K562 (cell line): ENCODE results near the gene AHCYL2. TPM values are rescaled to one million over a fixed set of nuclear protein-coding genes. Genes with fewer than 3 reads are reported as not detected.

ENCODE experiments used
- ATAC-seq: fragments of 200-7000 bp; cut with Tn5 transposase; 3 replicates; pipeline ENCODE4 v1.9.1; 2020; ENCODE audit warnings: moderate library complexity
- BruUV-seq: library from RNA; stranded (reverse); fragments of 400-500 nt; replicated peaks from 2 replicates; lab custom pipeline; 2021; lab: Mats Ljungman, UMichigan
- CTCF ChIA-PET: fragments of 300-600 bp; formaldehyde crosslinking; extraction: SDS; loops from one replicate; lab custom pipeline; 2021; ENCODE audit warnings: low intra/inter-chr PET ratio; lab: Yijun Ruan, JAX
- POLR2A ChIA-PET: fragments of 300-600, 350-650 bp; sonication (Branson Sonifier 250); formaldehyde crosslinking; extraction: SDS; loops from one replicate; lab custom pipeline; 2021; ENCODE audit warnings: antibody characterized with exemption, inconsistent platforms; lab: Yijun Ruan, JAX
- DNase-seq, 4 experiments: peaks; one replicate each; pipeline versions ENCODE4 v3.0.0 to v3.0.0-alpha.2; 2011 to 2018; ENCODE audit warnings: low spot score in 3 of 4, mixed read lengths in 3 of 4; ENCODE audit errors: extremely low read depth in 1 of 4
- FAIRE-seq: peaks from 2 replicates; lab custom pipeline; 2011; peaks lifted over from hg19 to GRCh38; lab: Jason Lieb, UNC
- H2AFZ ChIP-seq: 2 replicates; pipeline ENCODE4 v1.6.0; 2011; ENCODE audit warnings: low read depth, low read length, control low read depth, inconsistent platforms
- H3K27ac ChIP-seq: fragments of 200-600 bp; 3 replicates; pipeline ENCODE4 v1.8.0; 2011; ENCODE audit warnings: low read depth, mild to moderate bottlenecking, control low read depth, inconsistent platforms, low read length, moderate library complexity, mixed read lengths; ENCODE audit errors: extremely low read depth
- H3K27me3 ChIP-seq, 2 experiments: fragments of 300-600 bp in 1 of 2; 2 replicates in 1 of 2; 3 replicates in 1 of 2; pipeline versions ENCODE4 v1.6.0 to v1.8.0; 2011; ENCODE audit warnings: inconsistent platforms in 2 of 2, low read length in 2 of 2, mild to moderate bottlenecking in 1 of 2, mixed read lengths in 1 of 2, moderate library complexity in 1 of 2; ENCODE audit not compliant: control insufficient read depth in 2 of 2, insufficient read depth in 2 of 2
- H3K36me3 ChIP-seq: fragments of 300-600 bp; 3 replicates; pipeline ENCODE4 v1.8.0; 2011; ENCODE audit warnings: mild to moderate bottlenecking, low read length, inconsistent platforms; ENCODE audit not compliant: control insufficient read depth, insufficient read depth
- H3K4me1 ChIP-seq, 2 experiments: fragments of 200-600 bp in 1 of 2; replicated peaks in 1 of 2; 2 replicates in 1 of 2; 3 replicates in 1 of 2; pipeline versions ENCODE4 v1.5.1 to v1.8.0; 2011; ENCODE audit warnings: inconsistent platforms in 2 of 2, low read length in 2 of 2, mild to moderate bottlenecking in 1 of 2, mixed read lengths in 1 of 2, moderate library complexity in 1 of 2; ENCODE audit not compliant: control insufficient read depth in 2 of 2, insufficient read depth in 2 of 2
- H3K4me2 ChIP-seq: 2 replicates; pipeline ENCODE4 v1.6.1; 2011; ENCODE audit warnings: low read length, control low read depth, inconsistent platforms, mixed read lengths; ENCODE audit not compliant: insufficient read depth
- H3K4me3 ChIP-seq: fragments of 200-600 bp; sonication (generic), shearing (Covaris generic); 2 replicates; pipeline ENCODE4 v1.5.1; 2016; ENCODE audit warnings: control low read depth, inconsistent platforms
- H3K79me2 ChIP-seq: fragments of 200-600 bp; 3 replicates; pipeline ENCODE4 v1.8.0; 2011; ENCODE audit warnings: low read length, inconsistent platforms; ENCODE audit not compliant: control insufficient read depth, insufficient read depth
- H3K9ac ChIP-seq, 2 experiments: 2 replicates each; pipeline versions ENCODE4 v1.6.0 to v1.6.1; 2011; ENCODE audit warnings: low read depth in 2 of 2, low read length in 2 of 2, control low read depth in 1 of 2, inconsistent platforms in 1 of 2, mild to moderate bottlenecking in 1 of 2, mixed read lengths in 1 of 2; ENCODE audit not compliant: insufficient read depth in 1 of 2
- H3K9me1 ChIP-seq: one replicate; pipeline ENCODE4 v1.6.0; 2011; ENCODE audit warnings: inconsistent platforms, mild to moderate bottlenecking, low read length, moderate library complexity; ENCODE audit not compliant: control insufficient read depth, insufficient read depth
- H3K9me3 ChIP-seq: replicated peaks from 2 replicates; pipeline ENCODE4 v1.5.1; 2011; ENCODE audit warnings: low read depth, low read length, inconsistent platforms; ENCODE audit not compliant: control insufficient read depth, insufficient read depth
- H4K20me1 ChIP-seq: replicated peaks from 2 replicates; pipeline ENCODE4 v1.6.1; 2011; ENCODE audit warnings: low read length, inconsistent platforms, mixed read lengths; ENCODE audit not compliant: control insufficient read depth, insufficient read depth
- HDGF ChIP-seq: fragments of 450-650 bp; IDR thresholded peaks from 2 replicates; pipeline ENCODE4 v1.6.1; 2016
- HSF4 ChIP-seq: fragments of 250-450 bp; sonication (Bioruptor Pico); IDR thresholded peaks from 2 replicates; pipeline ENCODE4 v2.1.2; 2022; ENCODE audit warnings: mild to moderate bottlenecking, moderate library complexity, borderline replicate concordance
- RBBP5 ChIP-seq: fragments of 200-600 bp; sonication (generic); IDR thresholded peaks from 2 replicates; pipeline ENCODE4 v1.6.1; 2012; ENCODE audit warnings: borderline replicate concordance, mild to moderate bottlenecking, low read length, control low read depth, inconsistent platforms; ENCODE audit not compliant: insufficient read depth, poor library complexity, severe bottlenecking
- TOE1 ChIP-seq, 2 experiments: fragments of 450-650 bp in 1 of 2; sonication (generic) in 1 of 2; formaldehyde crosslinking in 1 of 2; IDR thresholded peaks; 2 replicates each; pipeline versions ENCODE4 v1.7.1 to v1.8.0; 2016 to 2022; ENCODE audit warnings: borderline replicate concordance in 2 of 2, mild to moderate bottlenecking in 2 of 2, antibody characterized with exemption in 1 of 2, inconsistent platforms in 1 of 2, low read depth in 1 of 2, missing genetic modification reagents in 1 of 2, moderate library complexity in 1 of 2
- ZNF121 ChIP-seq: sonication (generic); formaldehyde crosslinking; conservative IDR thresholded peaks from 2 replicates; pipeline ENCODE4 v1.8.0; 2022; ENCODE audit warnings: missing genetic modification reagents
- ZNF445 ChIP-seq: fragments of 250-450 bp; sonication (Bioruptor Pico); IDR thresholded peaks from 2 replicates; pipeline ENCODE4 v1.4.0; 2020; ENCODE audit warnings: low read depth, mild to moderate bottlenecking, moderate library complexity
- WGBS: fragments of 100-300 bp; shearing (Covaris generic); methylation state at CpG from one replicate; pipeline ENCODE4 v1.1.6; 2016; ENCODE audit warnings: low coverage, mixed read lengths; ENCODE audit not compliant: insufficient coverage; ENCODE audit errors: missing lambda C conversion rate; 5-methylcytosine and 5-hydroxymethylcytosine counted together
- in situ Hi-C: fragments of 300-500 bp; cut with MboI; formaldehyde crosslinking; loops from 4 replicates; pipeline ENCODE4 v1.15.0; 2018; ENCODE audit warnings: inconsistent platforms, mixed read lengths
- intact Hi-C: fragments of 100-400 bp; cut with micrococcal nuclease; formaldehyde crosslinking; loops from 2 replicates; pipeline ENCODE4 v1.14.2; 2022
- polyA plus RNA-seq, 8 experiments: library from polyadenylated mRNA; depleted of rRNA in 4 of 8; stranded (reverse) in 5 of 8; unstranded in 3 of 8; fragments of >200 nt; fragmentation: Nextera tagmentation in 2 of 8; fragmentation: Illumina TruSeq in 1 of 8; extraction: Ambion mirVana in 2 of 8; extraction: Trizol in 1 of 8; gene quantifications; 2 replicates each; pipeline versions ENCODE4 v1.2.1 to v1.2.3, GENCODE V29; 2011 to 2014; ENCODE audit warnings: inconsistent platforms in 1 of 8, missing spikeins in 1 of 8
- total RNA-seq, 7 experiments: library from RNA; depleted of rRNA in 6 of 7; stranded (reverse); fragments of >200 nt in 6 of 7; fragmentation: Illumina TruSeq in 2 of 7; extraction: Trizol in 2 of 7; gene quantifications; 2 replicates each; pipeline versions ENCODE4 v1.2.1 to v1.2.3, GENCODE V29; 2011 to 2021; ENCODE audit warnings: low replicate concordance in 1 of 7
- TF ChIP-seq, protein P1 (sequence below), 2 experiments: fragments of 200-800 bp in 1 of 2; sonication (Bioruptor generic) in 1 of 2; sonication (generic) in 1 of 2; formaldehyde crosslinking in 1 of 2; IDR thresholded peaks in 1 of 2; conservative IDR thresholded peaks in 1 of 2; 2 replicates each; pipeline versions ENCODE4 v1.5.0 to v1.6.1; 2016 to 2020; ENCODE audit warnings: missing compliant biosample characterization in 1 of 2, missing genetic modification characterization in 1 of 2, missing genetic modification reagents in 1 of 2
- TF ChIP-seq, protein P2 (sequence below): fragments of 450-650 bp; IDR thresholded peaks from 2 replicates; pipeline ENCODE4 v1.6.1; 2018; ENCODE audit not compliant: partially characterized antibody
- TF ChIP-seq, protein P3 (sequence below), 3 experiments: fragments of 200-800 bp in 1 of 3; sonication (Bioruptor generic) in 1 of 3; sonication (generic) in 1 of 3; formaldehyde crosslinking in 1 of 3; IDR thresholded peaks; 2 replicates each; pipeline versions ENCODE4 v1.6.1 to v1.8.0; 2016 to 2022; ENCODE audit warnings: mild to moderate bottlenecking in 2 of 3, missing compliant biosample characterization in 2 of 3, missing genetic modification characterization in 2 of 3, missing genetic modification reagents in 1 of 3

Gene AHCYL2
- total and polyA plus RNA-seq, 9 of the 15 experiments (the other 6 are each of a cell fraction or from before 2014, with no cell fraction given): 0.93 to 10.5 (median 5.2) TPM

DNA sequence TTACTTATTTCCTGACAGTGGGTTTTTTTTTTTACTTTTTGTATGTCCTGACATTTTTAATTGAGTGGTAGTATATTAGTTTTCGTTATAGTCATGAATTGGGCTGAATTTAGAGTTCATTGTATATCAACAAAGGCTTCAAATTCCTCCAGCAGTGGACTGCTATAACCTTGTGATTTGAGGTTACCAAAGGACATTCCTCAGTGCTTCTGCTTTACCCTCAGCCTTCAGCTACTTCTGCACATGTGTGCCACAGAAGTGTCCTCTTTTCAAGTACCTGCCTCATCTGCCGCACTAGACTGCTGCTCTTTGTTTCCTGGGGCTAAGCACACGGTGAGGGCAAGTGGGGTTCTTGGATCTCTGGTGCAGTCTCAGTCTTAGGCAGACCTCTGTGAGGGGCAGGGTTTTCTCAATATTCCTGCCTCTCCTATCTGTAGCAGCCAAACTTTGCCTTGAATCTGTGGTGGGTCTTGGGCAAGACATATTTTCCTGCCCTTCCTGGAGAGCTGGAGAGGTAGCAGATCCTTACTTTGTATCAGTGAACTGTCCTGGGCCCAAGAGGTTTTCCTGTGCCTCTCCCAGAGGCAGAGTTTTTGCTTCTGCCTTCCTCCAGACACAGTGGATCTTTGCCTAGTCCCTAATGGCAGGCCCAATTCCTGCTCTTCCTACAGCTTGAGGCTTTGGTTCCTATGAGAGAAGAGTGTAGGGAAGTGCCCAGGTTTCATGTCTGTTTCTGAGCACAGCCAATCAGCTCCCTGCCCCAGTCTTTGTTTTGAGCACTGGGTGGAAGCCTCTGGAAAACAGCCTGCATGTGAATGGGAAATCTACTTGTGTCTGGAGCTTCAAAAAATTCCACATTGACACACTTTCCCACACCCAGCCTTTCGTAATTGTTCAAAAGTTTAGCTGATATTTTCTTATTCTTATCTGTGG is 170.4 kb downstream of the AHCYL2 start:
- in situ Hi-C loops (no loop called here), intact Hi-C loops (no loop called here)
- Histone ChIP-seq H3K9me1 (no peaks in the 10 kb centered on the region), H3K27ac (no peak overlapping the region), H4K20me1 (no peaks in the 10 kb centered on the region), H3K4me1 (peaks cover 0 to 5% of the 10 kb centered on the region in 2 experiments; a peak in 3 of 5 replicates), H3K4me3 (no peak overlapping the region), H3K27me3 (no peaks in the 10 kb centered on the region), H2AFZ (peak overlapping the region; percentile 72), H3K79me2 (no peaks in the 10 kb centered on the region), H3K36me3 (no peaks in the 10 kb centered on the region; the same call in 2 of the 3 replicates), H3K9ac (peak overlapping the region in 1 of 2 experiments; percentile 71; a peak in 1 of 4 replicates), H3K4me2 (no peak overlapping the region), H3K9me3 (no peaks in the 10 kb centered on the region)
- no TSS peak for BruUV-seq
- CTCF ChIA-PET: no interaction called here
- 35% methylated on average over 4 of the region's 4 CpGs for WGBS
- POLR2A ChIA-PET: interaction anchor here (0.7 to 1.3 kb wide), 5 partner anchors 15 to 57 kb away, joined by 3 to 4 read pairs (median 3); no protein-coding TSS in a partner anchor
- DNase-seq (no peak), FAIRE-seq (no peak), ATAC-seq (peak; percentile 65)
- 0 out of 2 replicates have a peak, but pooled peaks have one; percentile 3 for TF ChIP-seq ZNF121
- no peak for TF ChIP-seq TOE1 (IDR thresholded peaks at IDR 0.05; ENCODE audit: borderline replicate concordance)
- TF ChIP-seq TOE1 (CRISPR knock-in tag; IDR thresholded peaks at IDR 0.05; ENCODE audit: borderline replicate concordance, low read depth): no peak
- no peak for TF ChIP-seq RBBP5
- TF ChIP-seq, protein P1, sequence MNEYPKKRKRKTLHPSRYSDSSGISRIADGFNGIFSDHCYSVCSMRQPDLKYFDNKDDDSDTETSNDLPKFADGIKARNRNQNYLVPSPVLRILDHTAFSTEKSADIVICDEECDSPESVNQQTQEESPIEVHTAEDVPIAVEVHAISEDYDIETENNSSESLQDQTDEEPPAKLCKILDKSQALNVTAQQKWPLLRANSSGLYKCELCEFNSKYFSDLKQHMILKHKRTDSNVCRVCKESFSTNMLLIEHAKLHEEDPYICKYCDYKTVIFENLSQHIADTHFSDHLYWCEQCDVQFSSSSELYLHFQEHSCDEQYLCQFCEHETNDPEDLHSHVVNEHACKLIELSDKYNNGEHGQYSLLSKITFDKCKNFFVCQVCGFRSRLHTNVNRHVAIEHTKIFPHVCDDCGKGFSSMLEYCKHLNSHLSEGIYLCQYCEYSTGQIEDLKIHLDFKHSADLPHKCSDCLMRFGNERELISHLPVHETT (CRISPR knock-in tag; conservative IDR thresholded peaks at IDR 0.05 in 1 of 2, IDR thresholded peaks at IDR 0.05 in 1 of 2): 0 out of 4 replicates have a peak, but pooled peaks of 1 of the 2 experiments have one; percentile 28
- TF ChIP-seq ZNF445: no peak
- 0 out of 2 replicates have a peak, but pooled peaks have one; percentile 40 for TF ChIP-seq HDGF
- TF ChIP-seq, protein P2, sequence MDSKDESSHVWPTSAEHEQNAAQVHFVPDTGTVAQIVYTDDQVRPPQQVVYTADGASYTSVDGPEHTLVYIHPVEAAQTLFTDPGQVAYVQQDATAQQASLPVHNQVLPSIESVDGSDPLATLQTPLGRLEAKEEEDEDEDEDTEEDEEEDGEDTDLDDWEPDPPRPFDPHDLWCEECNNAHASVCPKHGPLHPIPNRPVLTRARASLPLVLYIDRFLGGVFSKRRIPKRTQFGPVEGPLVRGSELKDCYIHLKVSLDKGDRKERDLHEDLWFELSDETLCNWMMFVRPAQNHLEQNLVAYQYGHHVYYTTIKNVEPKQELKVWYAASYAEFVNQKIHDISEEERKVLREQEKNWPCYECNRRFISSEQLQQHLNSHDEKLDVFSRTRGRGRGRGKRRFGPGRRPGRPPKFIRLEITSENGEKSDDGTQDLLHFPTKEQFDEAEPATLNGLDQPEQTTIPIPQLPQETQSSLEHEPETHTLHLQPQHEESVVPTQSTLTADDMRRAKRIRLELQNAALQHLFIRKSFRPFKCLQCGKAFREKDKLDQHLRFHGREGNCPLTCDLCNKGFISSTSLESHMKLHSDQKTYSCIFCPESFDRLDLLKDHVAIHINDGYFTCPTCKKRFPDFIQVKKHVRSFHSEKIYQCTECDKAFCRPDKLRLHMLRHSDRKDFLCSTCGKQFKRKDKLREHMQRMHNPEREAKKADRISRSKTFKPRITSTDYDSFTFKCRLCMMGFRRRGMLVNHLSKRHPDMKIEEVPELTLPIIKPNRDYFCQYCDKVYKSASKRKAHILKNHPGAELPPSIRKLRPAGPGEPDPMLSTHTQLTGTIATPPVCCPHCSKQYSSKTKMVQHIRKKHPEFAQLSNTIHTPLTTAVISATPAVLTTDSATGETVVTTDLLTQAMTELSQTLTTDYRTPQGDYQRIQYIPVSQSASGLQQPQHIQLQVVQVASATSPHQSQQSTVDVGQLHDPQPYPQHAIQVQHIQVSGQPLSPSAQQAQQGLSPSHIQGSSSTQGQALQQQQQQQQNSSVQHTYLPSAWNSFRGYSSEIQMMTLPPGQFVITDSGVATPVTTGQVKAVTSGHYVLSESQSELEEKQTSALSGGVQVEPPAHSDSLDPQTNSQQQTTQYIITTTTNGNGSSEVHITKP: peak; percentile 36
- TF ChIP-seq, protein P3, sequence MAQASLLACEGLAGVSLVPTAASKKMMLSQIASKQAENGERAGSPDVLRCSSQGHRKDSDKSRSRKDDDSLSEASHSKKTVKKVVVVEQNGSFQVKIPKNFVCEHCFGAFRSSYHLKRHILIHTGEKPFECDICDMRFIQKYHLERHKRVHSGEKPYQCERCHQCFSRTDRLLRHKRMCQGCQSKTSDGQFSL (CRISPR knock-in tag; IDR thresholded peaks at IDR 0.05): no peak
- TF ChIP-seq, protein P3 (tag; IDR thresholded peaks at IDR 0.05): no peak
- no peak for TF ChIP-seq HSF4 (CRISPR knock-in tag)
